ENCODE results near the gene CBFA2T2.
"Not testable (repeated sequence)": the region's sequence is repeated elsewhere in the genome, so short reads cannot be mapped to it uniquely, and the experiment has no call there.

CBFA2T2 gene

GRCh38 chr20:33553516-33553915, 63.6 kb downstream of the CBFA2T2 start:
- DNase-seq, result no peak

DNA sequence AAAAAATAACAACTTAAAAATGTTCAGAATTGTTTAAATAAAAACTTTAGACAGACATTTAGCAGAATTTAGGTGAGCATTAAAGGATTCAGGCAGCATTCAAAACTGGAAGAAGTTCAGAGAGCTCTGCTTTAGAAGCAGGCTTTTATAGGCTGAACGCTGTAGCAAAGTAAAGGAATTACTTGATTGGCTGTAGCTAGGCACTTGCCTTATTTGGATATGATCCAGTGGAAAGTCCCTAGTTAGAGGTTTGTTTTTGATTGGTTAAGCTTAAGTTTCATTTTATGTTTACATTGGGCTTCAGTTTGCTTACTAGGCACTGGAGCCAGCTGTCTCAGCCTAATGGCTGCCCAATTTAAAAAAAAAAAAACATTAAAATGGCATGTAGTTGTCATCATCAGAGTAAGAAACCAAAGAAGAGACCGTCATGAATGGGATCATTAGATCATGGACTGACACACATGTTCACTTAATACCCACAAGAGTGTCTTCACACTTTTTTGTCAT, 65.1 kb downstream of the CBFA2T2 start:
- peak; percentile 96 for DNase-seq

- no peak for DNase-seq
These were observed 65.9 kb downstream of the CBFA2T2 start for GRCh38 chr20:33555755-33556154.

DNA sequence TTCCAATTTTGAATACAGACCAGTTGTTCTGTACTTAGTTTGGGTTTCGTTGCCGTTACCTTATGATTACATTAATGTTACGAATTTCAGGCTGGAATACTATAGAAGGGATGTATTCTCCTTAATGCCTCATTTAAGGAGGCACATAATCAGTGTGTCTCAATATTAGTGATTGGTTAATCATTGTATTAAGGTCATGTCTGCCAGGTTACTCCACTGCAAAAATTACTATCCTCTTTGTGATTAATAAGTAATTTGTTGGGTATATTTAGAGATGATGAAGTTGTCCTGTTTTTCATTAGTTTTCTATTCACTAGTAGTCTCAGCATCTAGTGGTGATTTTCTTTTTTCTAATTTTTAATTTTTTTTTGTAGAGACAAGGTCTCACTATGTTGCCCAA, 66.3 kb downstream of the CBFA2T2 start:
- DNase-seq, result no peak

DNA sequence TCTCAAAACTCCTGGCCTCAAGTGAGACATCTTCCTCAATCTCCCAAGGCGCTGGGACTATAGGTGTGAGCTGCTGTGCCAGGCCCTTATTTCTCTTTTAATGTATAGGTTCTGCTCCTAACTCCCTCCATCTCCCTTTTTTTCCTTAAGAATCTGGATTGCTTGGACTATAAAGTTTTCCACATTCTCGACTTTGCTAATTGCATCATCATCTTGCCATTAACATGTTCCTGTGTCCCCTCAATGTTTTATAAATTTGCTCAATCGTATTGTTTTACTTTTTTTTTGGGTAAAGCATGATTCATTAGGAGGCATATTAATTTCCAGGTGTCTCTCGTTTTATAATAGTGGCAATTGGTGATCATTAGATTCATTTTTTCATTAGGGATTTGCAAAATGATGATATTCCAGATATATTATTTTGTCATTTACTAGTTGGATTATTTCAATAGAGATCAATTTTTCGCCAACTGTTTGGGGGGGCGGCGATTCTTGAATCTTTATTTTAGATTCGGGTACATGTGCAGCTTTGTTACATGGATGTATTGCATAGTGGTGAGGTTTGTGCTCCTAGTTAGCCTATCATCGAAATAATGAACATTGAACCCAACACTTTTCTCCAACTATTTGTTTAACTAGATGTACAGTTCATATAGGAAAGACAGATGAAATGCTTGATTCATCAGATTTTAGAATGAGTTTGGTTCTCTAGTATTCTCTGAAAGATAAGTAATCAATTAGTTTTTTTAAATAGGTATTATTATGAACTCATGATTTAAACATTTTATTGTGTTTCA, 68.7 kb downstream of the CBFA2T2 start:
- no peak for DNase-seq

- DNase-seq, result no peak
These were observed 69.3 kb downstream of the CBFA2T2 start for GRCh38 chr20:33559212-33559611.

DNA sequence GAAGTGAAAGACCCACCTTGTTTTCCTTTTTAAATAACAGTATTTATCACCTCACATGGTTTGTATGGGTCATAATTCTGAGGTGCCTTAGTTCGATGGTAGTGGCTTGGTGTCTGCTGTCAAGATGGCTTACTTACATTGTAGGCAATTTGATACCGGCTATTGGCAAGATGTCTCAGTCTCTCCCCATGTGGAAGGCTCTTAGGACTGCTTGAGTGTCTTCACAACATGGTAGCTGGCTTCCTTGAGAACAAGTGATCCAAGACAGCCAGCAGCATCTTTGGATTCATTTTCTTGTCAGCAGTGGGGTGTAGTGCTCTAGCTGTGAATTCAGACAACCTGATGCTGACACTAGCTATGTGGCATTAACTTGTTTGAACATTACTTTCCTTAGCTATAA, 70.1 kb downstream of the CBFA2T2 start:
- DNase-seq, result no peak

- not testable (repeated sequence) for DNase-seq
These were observed 71.2 kb downstream of the CBFA2T2 start for GRCh38 chr20:33561053-33561452.

DNA sequence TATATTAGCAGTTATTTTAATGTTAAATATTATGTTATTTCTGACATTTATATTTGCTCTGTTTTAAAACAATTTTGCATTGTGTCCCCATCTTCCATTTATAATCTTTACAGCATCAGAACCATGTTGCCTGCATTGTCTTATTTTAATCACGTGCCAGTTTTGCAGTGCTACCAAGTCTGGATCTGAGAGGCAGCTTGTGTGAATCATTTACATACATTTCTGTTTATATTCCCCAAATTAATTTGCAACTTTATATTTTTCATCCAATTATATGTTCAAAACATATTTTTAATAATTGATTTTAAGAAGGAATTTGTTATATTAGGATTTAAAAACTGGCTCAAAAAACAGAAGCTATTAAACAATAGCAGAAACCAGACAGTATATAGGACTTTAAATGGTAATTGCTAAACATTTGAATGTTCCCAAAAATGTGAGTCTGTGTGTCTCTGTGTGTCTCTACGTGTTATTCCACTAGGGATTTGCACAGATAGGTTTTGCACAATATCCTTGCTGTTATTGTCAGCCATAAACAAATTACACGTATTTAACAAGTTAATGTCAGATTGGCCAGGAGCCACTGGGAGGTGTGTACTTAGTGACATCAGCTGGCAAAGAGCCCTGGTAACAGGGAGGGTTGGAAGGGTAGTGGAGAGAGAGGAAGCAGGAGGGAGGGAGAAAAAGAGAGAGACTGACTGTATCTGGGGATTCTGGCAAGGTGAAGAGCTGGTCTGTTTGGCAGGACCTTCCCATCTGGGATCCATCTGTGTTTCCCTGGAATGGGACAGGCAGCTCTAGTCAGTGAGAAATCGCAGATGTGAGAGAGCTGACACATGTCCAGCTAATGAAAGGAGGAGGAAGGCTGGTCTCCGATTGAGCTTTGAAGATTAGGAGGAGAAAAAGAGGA, 72.1 kb downstream of the CBFA2T2 start:
- DNase-seq, result peak; percentile 89

- DNase-seq, result no peak
These were observed 73.9 kb downstream of the CBFA2T2 start for GRCh38 chr20:33563788-33564187.

- DNase-seq, result no peak
These were observed 77.1 kb downstream of the CBFA2T2 start for GRCh38 chr20:33566781-33567603.

DNA sequence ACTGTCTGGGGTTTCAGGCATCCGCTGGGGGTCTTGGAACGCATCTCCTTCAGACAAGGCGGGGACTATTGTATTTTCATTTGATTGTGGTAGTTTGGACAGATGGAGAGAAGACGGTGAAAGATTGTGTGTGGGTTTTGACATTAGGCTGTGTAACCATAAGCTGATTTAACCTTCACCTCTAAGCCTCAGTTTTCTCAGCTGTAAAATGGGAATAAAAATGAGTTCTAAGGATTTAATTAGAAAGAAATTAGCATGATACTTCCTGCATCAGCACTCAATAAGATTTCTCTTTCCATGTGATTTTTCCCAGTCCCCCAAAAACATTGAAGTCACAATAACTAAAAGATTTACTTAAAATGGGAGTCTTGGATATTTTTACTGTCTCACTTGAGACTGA, 78.1 kb downstream of the CBFA2T2 start:
- DNase-seq, result no peak

DNA sequence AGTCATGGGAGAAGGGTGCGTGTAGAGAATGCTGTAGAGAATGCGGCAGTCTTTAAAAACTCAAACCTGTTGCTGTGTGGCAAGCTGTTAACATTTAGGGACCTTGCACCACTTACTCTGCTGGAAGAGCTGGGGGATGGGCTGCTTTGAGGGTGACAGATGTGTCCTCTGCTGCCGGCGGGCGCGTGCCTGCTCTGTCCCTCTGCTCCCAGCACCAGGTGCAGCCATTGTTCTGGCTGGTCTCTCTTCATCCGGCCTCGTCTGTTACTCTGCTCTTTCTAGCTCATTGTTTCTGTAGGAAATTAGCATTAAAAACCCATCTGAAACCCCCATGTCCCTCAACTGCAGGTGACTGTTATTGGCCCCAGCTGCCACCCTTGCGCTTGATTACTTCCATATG, 78.5 kb downstream of the CBFA2T2 start:
- DNase-seq, result peak; percentile 86

GRCh38 chr20:33568868-33569801, 79.2 kb downstream of the CBFA2T2 start:
- no peak for DNase-seq

DNA sequence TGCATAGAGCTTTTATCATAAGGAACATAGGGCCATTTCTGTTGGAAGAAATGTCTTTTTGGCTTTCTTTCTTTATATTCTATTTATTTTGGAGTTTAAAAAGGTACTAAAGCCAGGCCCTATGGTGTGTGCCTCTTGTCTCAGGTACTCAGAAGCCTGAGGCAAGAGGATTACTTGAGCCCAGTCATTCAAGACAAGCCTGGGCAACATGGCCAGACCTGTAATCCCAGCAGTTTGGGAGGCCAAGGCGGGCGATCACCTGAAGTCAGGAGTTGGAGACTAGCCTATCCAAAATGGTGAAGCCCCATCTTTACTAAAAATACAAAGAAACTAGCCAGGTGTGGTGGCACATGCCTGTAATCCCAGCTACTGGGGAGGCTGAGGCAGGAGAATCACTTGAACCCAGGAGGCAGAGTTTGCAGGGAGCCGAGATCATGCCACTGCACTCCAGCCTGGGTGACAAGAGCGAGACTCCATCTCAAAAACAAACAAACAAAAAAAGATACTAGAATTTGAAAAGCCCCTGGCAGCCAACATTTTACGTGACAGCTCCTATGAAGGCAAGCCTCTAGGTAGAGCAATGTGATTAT, 80.0 kb downstream of the CBFA2T2 start:
- DNase-seq, result no peak

- DNase-seq, result no peak
These were observed 80.8 kb downstream of the CBFA2T2 start for GRCh38 chr20:33570743-33571142.

GRCh38 chr20:33573268-33573667, 83.4 kb downstream of the CBFA2T2 start:
- not testable (repeated sequence) for DNase-seq

- no peak for DNase-seq
These were observed 85.4 kb downstream of the CBFA2T2 start for GRCh38 chr20:33575282-33575681.

- no peak for DNase-seq
These were observed 86.7 kb downstream of the CBFA2T2 start for GRCh38 chr20:33576432-33577125.

DNA sequence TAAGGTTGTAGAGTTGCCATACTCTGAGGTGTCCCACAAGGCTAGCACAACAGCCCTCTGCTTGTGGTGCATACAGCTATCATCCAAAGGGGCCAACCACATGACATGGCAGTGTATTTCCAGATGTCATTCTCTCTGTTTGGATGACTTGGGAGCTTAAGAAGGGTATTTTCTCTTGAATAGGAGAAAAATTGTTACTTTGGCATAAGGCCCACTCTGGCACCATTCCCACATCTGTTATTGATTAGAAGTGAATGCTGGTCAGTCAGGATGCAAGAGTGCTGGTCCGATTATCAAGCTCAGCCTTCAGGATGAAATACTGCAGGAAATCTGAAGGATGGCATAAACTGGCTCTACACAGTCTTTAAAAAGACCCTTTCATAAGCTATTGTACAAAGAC, 88.6 kb downstream of the CBFA2T2 start:
- no peak for DNase-seq

GRCh38 chr20:33583143-33583542, 93.2 kb downstream of the CBFA2T2 start:
- no peak for DNase-seq

All from NCI-H1436 treated with DMSO at 0.1 percent for 48 hours (cell line).